HEK293 (cell line): ENCODE measurements around the gene HPSE.
"Not testable (repeated sequence)": the region's sequence is repeated elsewhere in the genome, so short reads cannot be mapped to it uniquely, and the experiment has no call there.

Experiments used
- CTCF ChIA-PET: fragments of 350-600 bp; formaldehyde crosslinking; extraction: SDS; loops from one replicate; lab custom pipeline; 2021; ENCODE audit warnings: antibody characterized with exemption; lab: Yijun Ruan, JAX
- POLR2A ChIA-PET: fragments of 300-600 bp; formaldehyde crosslinking; extraction: SDS; loops from one replicate; lab custom pipeline; 2020; ENCODE audit warnings: antibody characterized with exemption, inconsistent platforms; lab: Yijun Ruan, JAX
- H3K27ac ChIP-seq: fragments of 200-500 bp; sonication (Bioruptor generic); 2 replicates; pipeline ENCODE4 v1.5.1; 2014; ENCODE audit warnings: low read depth, low read length, control low read depth, inconsistent platforms; ENCODE audit errors: extremely low read depth
- H3K36me3 ChIP-seq, 2 experiments: fragments of 200-500 bp in 1 of 2; sonication (Bioruptor generic) in 1 of 2; 1 replicate in 1 of 2; 2 replicates in 1 of 2; pipeline ENCODE4 v1.5.1; 2014 to 2017; ENCODE audit warnings: inconsistent platforms in 2 of 2, low read length in 2 of 2; ENCODE audit not compliant: control insufficient read depth in 2 of 2, insufficient read depth in 1 of 2
- H3K4me1 ChIP-seq: fragments of 200-500 bp; sonication (Bioruptor generic); 2 replicates; pipeline ENCODE4 v1.5.1; 2014; ENCODE audit warnings: mild to moderate bottlenecking, low read length, inconsistent platforms; ENCODE audit not compliant: control insufficient read depth, insufficient read depth
- H3K4me3 ChIP-seq: 2 replicates; pipeline ENCODE4 v1.5.1; 2011; ENCODE audit warnings: low read depth, mild to moderate bottlenecking, control low read depth, low read length, moderate library complexity
- H3K9me3 ChIP-seq: fragments of 200-500 bp; sonication (Bioruptor generic); 2 replicates; pipeline ENCODE4 v1.5.1; 2014; ENCODE audit warnings: low read depth, low read length, inconsistent platforms; ENCODE audit not compliant: control insufficient read depth, insufficient read depth
- FEZF1 ChIP-seq: fragments of 450-650 bp; formaldehyde crosslinking; IDR thresholded peaks from 2 replicates; pipeline ENCODE4 v1.5.1; 2016; ENCODE audit warnings: missing biosample characterization, missing genetic modification characterization
- KLF7 ChIP-seq: fragments of 450-650 bp; formaldehyde crosslinking; IDR thresholded peaks from 2 replicates; pipeline ENCODE4 v1.5.1; 2016; ENCODE audit warnings: missing biosample characterization, missing genetic modification characterization, borderline replicate concordance
- MZF1 ChIP-seq: fragments of 450-650 bp; formaldehyde crosslinking; IDR thresholded peaks from 2 replicates; pipeline ENCODE4 v1.5.1; 2017; ENCODE audit warnings: missing biosample characterization, missing genetic modification characterization, borderline replicate concordance
- SALL2 ChIP-seq: fragments of 450-650 bp; formaldehyde crosslinking; IDR thresholded peaks from 2 replicates; pipeline ENCODE4 v1.5.0; 2017; ENCODE audit warnings: missing biosample characterization, mild to moderate bottlenecking, missing genetic modification characterization, borderline replicate concordance
- ZBTB1 ChIP-seq: fragments of 450-650 bp; formaldehyde crosslinking; IDR thresholded peaks from 2 replicates; pipeline ENCODE4 v1.5.1; 2016; ENCODE audit warnings: missing biosample characterization, missing genetic modification characterization
- ZBTB17 ChIP-seq: fragments of 450-650 bp; formaldehyde crosslinking; IDR thresholded peaks from 2 replicates; pipeline ENCODE4 v1.5.1; 2016; ENCODE audit warnings: missing biosample characterization, missing genetic modification characterization
- ZNF133 ChIP-seq: fragments of 450-650 bp; formaldehyde crosslinking; IDR thresholded peaks from 2 replicates; pipeline ENCODE4 v1.5.1; 2016; ENCODE audit warnings: missing biosample characterization, missing genetic modification characterization
- ZNF184 ChIP-seq: fragments of 450-650 bp; IDR thresholded peaks from 2 replicates; pipeline ENCODE4 v1.5.1; 2018; ENCODE audit warnings: missing biosample characterization, mild to moderate bottlenecking, missing genetic modification characterization
- ZNF391 ChIP-seq: fragments of 450-650 bp; formaldehyde crosslinking; IDR thresholded peaks from 2 replicates; pipeline ENCODE4 v1.5.1; 2016; ENCODE audit warnings: low read depth, missing biosample characterization, missing genetic modification characterization, borderline replicate concordance
- ZNF544 ChIP-seq: fragments of 450-650 bp; formaldehyde crosslinking; IDR thresholded peaks from 2 replicates; pipeline ENCODE4 v1.5.0; 2017; ENCODE audit warnings: missing biosample characterization, missing genetic modification characterization
- ZNF580 ChIP-seq: fragments of 450-650 bp; formaldehyde crosslinking; IDR thresholded peaks from 2 replicates; pipeline ENCODE4 v1.5.1; 2016; ENCODE audit warnings: missing biosample characterization, missing genetic modification characterization
- TF ChIP-seq, protein P1 (sequence below): fragments of 450-650 bp; formaldehyde crosslinking; IDR thresholded peaks from 2 replicates; pipeline ENCODE4 v1.5.1; 2016; ENCODE audit warnings: missing biosample characterization, missing genetic modification characterization
- TF ChIP-seq, protein P2 (sequence below): fragments of 450-650 bp; formaldehyde crosslinking; IDR thresholded peaks from 2 replicates; pipeline ENCODE4 v1.5.1; 2016; ENCODE audit warnings: missing biosample characterization, missing genetic modification characterization

HPSE gene

DNA sequence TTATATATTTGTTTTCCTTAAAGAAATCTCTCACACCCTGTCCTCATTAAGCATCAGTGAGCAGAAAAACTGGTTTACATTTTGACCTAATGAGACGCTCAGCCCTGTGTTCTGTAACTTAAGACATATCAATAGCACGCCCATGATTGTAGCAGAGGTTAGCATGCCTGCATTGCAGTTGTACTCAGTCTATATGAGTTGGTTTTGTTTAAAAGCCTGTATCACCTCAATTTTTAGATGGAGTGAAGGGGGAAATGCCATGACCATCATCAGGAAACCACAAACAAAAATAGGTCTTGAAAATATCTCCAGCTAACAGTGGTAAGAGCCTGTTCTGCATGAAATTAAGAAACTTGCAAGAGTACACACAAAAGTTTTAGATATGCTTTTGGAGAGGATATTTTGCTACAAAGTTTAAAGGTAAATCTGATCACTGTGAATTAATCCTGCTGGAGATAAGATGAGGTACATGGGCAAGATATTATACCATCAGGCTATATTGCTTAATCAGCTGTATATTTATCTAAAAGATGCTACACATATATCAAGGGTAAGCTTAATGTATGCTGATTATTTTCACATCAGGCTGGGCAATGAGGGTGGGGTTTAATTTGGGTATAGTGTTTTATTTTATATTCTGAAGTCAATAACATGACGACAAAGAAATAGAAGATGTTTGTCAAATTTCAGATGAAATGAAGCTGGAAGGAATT lies 36.9 kb downstream of the HPSE start (continued):
- TF ChIP-seq KLF7 (tag by site-specific recombination): no peak

- H3K36me3 ChIP-seq: no peaks in the 10 kb centered on the region
- H3K4me3 ChIP-seq: no peak overlapping the region
- no peaks in the 10 kb centered on the region for H3K4me1 ChIP-seq
- H3K9me3 ChIP-seq: no peaks in the 10 kb centered on the region
- TF ChIP-seq ZNF133 (tag by site-specific recombination): no peak
- no peak for TF ChIP-seq ZNF544 (tag by site-specific recombination)
- TF ChIP-seq ZBTB1 (tag by site-specific recombination): no peak
- TF ChIP-seq ZNF391 (tag by site-specific recombination): no peak
- TF ChIP-seq, protein P1, sequence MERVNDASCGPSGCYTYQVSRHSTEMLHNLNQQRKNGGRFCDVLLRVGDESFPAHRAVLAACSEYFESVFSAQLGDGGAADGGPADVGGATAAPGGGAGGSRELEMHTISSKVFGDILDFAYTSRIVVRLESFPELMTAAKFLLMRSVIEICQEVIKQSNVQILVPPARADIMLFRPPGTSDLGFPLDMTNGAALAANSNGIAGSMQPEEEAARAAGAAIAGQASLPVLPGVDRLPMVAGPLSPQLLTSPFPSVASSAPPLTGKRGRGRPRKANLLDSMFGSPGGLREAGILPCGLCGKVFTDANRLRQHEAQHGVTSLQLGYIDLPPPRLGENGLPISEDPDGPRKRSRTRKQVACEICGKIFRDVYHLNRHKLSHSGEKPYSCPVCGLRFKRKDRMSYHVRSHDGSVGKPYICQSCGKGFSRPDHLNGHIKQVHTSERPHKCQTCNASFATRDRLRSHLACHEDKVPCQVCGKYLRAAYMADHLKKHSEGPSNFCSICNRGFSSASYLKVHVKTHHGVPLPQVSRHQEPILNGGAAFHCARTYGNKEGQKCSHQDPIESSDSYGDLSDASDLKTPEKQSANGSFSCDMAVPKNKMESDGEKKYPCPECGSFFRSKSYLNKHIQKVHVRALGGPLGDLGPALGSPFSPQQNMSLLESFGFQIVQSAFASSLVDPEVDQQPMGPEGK (tag by site-specific recombination): no peak
- TF ChIP-seq MZF1 (tag by site-specific recombination): no peak
- TF ChIP-seq, protein P2, sequence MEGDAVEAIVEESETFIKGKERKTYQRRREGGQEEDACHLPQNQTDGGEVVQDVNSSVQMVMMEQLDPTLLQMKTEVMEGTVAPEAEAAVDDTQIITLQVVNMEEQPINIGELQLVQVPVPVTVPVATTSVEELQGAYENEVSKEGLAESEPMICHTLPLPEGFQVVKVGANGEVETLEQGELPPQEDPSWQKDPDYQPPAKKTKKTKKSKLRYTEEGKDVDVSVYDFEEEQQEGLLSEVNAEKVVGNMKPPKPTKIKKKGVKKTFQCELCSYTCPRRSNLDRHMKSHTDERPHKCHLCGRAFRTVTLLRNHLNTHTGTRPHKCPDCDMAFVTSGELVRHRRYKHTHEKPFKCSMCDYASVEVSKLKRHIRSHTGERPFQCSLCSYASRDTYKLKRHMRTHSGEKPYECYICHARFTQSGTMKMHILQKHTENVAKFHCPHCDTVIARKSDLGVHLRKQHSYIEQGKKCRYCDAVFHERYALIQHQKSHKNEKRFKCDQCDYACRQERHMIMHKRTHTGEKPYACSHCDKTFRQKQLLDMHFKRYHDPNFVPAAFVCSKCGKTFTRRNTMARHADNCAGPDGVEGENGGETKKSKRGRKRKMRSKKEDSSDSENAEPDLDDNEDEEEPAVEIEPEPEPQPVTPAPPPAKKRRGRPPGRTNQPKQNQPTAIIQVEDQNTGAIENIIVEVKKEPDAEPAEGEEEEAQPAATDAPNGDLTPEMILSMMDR (tag by site-specific recombination): no peak
- no peak for TF ChIP-seq KLF7 (tag by site-specific recombination)
- TF ChIP-seq ZNF184 (tag by site-specific recombination): no peak
- no peak for TF ChIP-seq ZNF580 (tag by site-specific recombination)
- no peak for TF ChIP-seq FEZF1 (tag by site-specific recombination)
- no peak for TF ChIP-seq SALL2 (tag by site-specific recombination)
- TF ChIP-seq ZBTB17: no peak
- ChIA-PET POLR2A (no interaction called here), CTCF (interaction anchor here (0.6 kb wide), 1 partner anchor 387 kb away, joined by 3 read pairs; no protein-coding TSS in a partner anchor)
- H3K27ac ChIP-seq: no peak overlapping the region
Observed at GRCh38 chr4:83293305-83294046, 41.2 kb downstream of the HPSE start.

- H3K9me3 ChIP-seq, POLR2A ChIA-PET, H3K36me3 ChIP-seq, CTCF ChIA-PET, H3K4me1 ChIP-seq, H3K27ac ChIP-seq, H3K4me3 ChIP-seq: not testable (repeated sequence)
Observed at GRCh38 chr4:83290059-83290774, 44.4 kb downstream of the HPSE start.

- CTCF ChIA-PET, H3K4me3 ChIP-seq, POLR2A ChIA-PET, H3K36me3 ChIP-seq, H3K9me3 ChIP-seq, H3K27ac ChIP-seq, H3K4me1 ChIP-seq: not testable (repeated sequence)
Observed at GRCh38 chr4:83288381-83288780, 46.3 kb downstream of the HPSE start.
